Thyroid gland (tissue), 4 donors: ENCODE measurements around the gene REM2.

Experiments
- CTCF ChIP-seq, 6 experiments: fragments of 200-600 bp in 3 of 6; fragments of 450-650 bp in 3 of 6; sonication (generic) in 3 of 6; IDR thresholded peaks; one replicate each; pipeline ENCODE4 v1.5.1; 2016 to 2019; ENCODE audit warnings: antibody characterized with exemption in 6 of 6, mild to moderate bottlenecking in 2 of 6, inconsistent platforms in 1 of 6, moderate library complexity in 1 of 6
- POLR2A ChIP-seq, 2 donors: fragments of 450-650 bp; IDR thresholded peaks; one replicate each; pipeline ENCODE4 v1.6.1; 2017; ENCODE audit warnings: antibody characterized with exemption in 2 of 2, mild to moderate bottlenecking in 2 of 2, moderate library complexity in 1 of 2

DNA sequence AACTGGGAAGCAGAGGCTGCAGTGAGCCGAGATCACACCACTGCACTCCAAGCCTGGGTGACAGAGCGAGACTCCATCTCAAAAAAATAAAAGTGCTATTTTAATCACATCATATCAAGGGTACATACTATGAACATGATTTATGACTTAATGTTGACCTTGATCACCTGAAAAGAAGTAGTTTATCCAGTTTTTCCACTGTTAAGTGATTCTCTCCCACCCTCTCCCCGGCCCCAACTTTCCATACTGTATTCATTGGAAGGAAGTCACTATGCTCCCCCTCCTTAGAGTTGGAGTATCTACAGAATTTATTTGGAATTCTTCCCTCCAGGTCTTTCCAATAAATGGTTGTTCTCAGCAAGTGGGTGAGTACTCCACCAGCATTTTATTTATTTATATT, 49.1 kb downstream of the REM2 start:
- TF ChIP-seq CTCF (IDR thresholded peaks at IDR 0.05) (no peak), POLR2A (IDR thresholded peaks at IDR 0.05) (no peak)
